Heart right ventricle (tissue), 16 donors: ENCODE results near the gene PHF24. TPM values are rescaled to one million over a fixed set of nuclear protein-coding genes. Genes with fewer than 3 reads are reported as not detected.
A peak's percentile ranks its signal among the peaks of the same experiment; 100 is the strongest.

ENCODE experiments used
- ATAC-seq, 8 donors: fragments of 200-7000 bp; cut with Tn5 transposase; one replicate each; pipeline ENCODE4 v1.9.1; 2020; ENCODE audit warnings: mild to moderate bottlenecking in 8 of 8, moderate library complexity in 8 of 8, moderate number of reproducible peaks in 1 of 8
- DNase-seq, 2 donors: peaks; one replicate each; pipeline ENCODE4 v3.0.0-alpha.2; 2020
- H3K27ac ChIP-seq, 10 donors: fragments of 200-600 bp; sonication (generic) in 2 of 10; one replicate each; pipeline versions ENCODE4 v1.5.0 to v1.8.0; 2020 to 2022; ENCODE audit warnings: mild to moderate bottlenecking in 3 of 10
- H3K27me3 ChIP-seq, 7 donors: fragments of 200-600 bp; one replicate each; pipeline ENCODE4 v1.8.0; 2021 to 2022; ENCODE audit warnings: mild to moderate bottlenecking in 2 of 7
- H3K36me3 ChIP-seq, 9 donors: fragments of 200-600 bp; sonication (generic) in 1 of 9; one replicate each; pipeline versions ENCODE4 v1.5.0 to v1.8.0; 2020 to 2022; ENCODE audit warnings: mild to moderate bottlenecking in 2 of 9
- H3K4me1 ChIP-seq, 9 donors: fragments of 200-600 bp; sonication (generic) in 1 of 9; one replicate each; pipeline versions ENCODE4 v1.5.0 to v1.8.0; 2020 to 2022; ENCODE audit warnings: mild to moderate bottlenecking in 4 of 9
- H3K4me3 ChIP-seq, 10 donors: fragments of 200-600 bp; sonication (generic) in 2 of 10; one replicate each; pipeline versions ENCODE4 v1.5.0 to v1.8.0; 2020 to 2022; ENCODE audit warnings: mild to moderate bottlenecking in 7 of 10, moderate library complexity in 2 of 10
- H3K9me3 ChIP-seq, 11 donors: fragments of 200-600 bp in 10 of 11; sonication (generic) in 2 of 11; one replicate each; pipeline versions ENCODE4 v1.5.0 to v1.8.0; 2013 to 2022; ENCODE audit warnings: mild to moderate bottlenecking in 2 of 11, control low read depth in 1 of 11, moderate library complexity in 1 of 11
- WGBS, 2 donors: extraction: QIAGEN DNeasy Blood & Tissue Kit; methylation state at CpG; one replicate each; pipeline ENCODE4 v1.1.7; 2013; ENCODE audit warnings: inconsistent platforms in 1 of 2; 5-methylcytosine and 5-hydroxymethylcytosine counted together
- intact Hi-C, 10 donors: fragments of 100-400 bp; cut with DNase I; formaldehyde crosslinking; loops; one replicate each; pipeline versions ENCODE4 v1.11.1 to v1.14.2; 2022
- polyA plus RNA-seq, 2 donors: library from polyadenylated mRNA; stranded (reverse); fragments of 200-250 nt; gene quantifications; one replicate each; pipeline ENCODE4 v1.2.3, GENCODE V29; 2013
- total RNA-seq, 10 donors: library from RNA; stranded (reverse); fragmentation: NEBNext Ultra II Directional in 3 of 10; extraction: Animal tissue kit (Norgen Biotek cat#: 25700) in 3 of 10; gene quantifications; one replicate each; pipeline versions ENCODE4 v1.2.1 to v1.2.4, GENCODE V29; 2021 to 2023
- TF ChIP-seq, protein P1 (sequence below), 9 donors: fragments of 200-600 bp; sonication (generic) in 2 of 9; IDR thresholded peaks; one replicate each; pipeline versions ENCODE4 v1.5.0 to v1.8.0; 2021 to 2022; ENCODE audit warnings: antibody characterized with exemption in 9 of 9, mild to moderate bottlenecking in 5 of 9, moderate library complexity in 1 of 9
- donor health status: Arrhythmogenic right ventricular cardiomyopathy.
- donor health status: ischemic (EF 13 %, LVEDD 7.1; RV severe dilation, severe dysfunction).
- donor health status: healthy with polysubstance abuse.
- donor health status: DM: no; HTN: yes; CAD: no.
- donor health status: DM: no; HTN: no; CAD: no.
- donor health status: ischemic (EF 25% LVEDD 6.9; RV normal size, moderate dysfunction).
- donor health status: ischemic (EF 25% LVEDD 5.7; RV mildly dilated, moderate dysfunction).
- donor health status: healthy.
- donor health status: DM: yes; HTN: yes; CAD: no.
- donor health status: Ischemic cardiomyopathy.
- donor health status: ischemic (EF 35%, LVEDD 5.7; RV mildly dilated, moderate dysfunction).
- donor health status: nonischemic (EF 11% LVEDD 7.7; RV severe dilation, severe dysfunction).
- donor health status: DM: yes; HTN: yes; CAD: no.
- donor health status: PGD.
- donor health status: ischemic (EF 29% LVEDD 5.4; RV normal size, mild dysfunction).
- donor health status: nonischemic (EF 23%, LVEDD 6.1; RV moderate dilation, normal function).

PHF24 gene
- total and polyA plus RNA-seq, 12 donors, result 0.07 to 2.2 (median 0.30) TPM

GRCh38 chr9:34997379-34997781, 39.3 kb downstream of the PHF24 start:
- TF ChIP-seq, protein P1, sequence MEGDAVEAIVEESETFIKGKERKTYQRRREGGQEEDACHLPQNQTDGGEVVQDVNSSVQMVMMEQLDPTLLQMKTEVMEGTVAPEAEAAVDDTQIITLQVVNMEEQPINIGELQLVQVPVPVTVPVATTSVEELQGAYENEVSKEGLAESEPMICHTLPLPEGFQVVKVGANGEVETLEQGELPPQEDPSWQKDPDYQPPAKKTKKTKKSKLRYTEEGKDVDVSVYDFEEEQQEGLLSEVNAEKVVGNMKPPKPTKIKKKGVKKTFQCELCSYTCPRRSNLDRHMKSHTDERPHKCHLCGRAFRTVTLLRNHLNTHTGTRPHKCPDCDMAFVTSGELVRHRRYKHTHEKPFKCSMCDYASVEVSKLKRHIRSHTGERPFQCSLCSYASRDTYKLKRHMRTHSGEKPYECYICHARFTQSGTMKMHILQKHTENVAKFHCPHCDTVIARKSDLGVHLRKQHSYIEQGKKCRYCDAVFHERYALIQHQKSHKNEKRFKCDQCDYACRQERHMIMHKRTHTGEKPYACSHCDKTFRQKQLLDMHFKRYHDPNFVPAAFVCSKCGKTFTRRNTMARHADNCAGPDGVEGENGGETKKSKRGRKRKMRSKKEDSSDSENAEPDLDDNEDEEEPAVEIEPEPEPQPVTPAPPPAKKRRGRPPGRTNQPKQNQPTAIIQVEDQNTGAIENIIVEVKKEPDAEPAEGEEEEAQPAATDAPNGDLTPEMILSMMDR (IDR thresholded peaks at IDR 0.05), result no peak
- intact Hi-C loops, result loop anchor here in 3 of 10 donors (10.0 kb wide), 3 partner anchors 57 to 107 kb away; partner anchors contain the start of genes FANCG (in 1 of the 3), STOML2 (in 1 of the 3) and VCP (in 1 of the 3)
- no peaks in the 10 kb centered on the region for H3K9me3 ChIP-seq
- no peak overlapping the region for H3K4me3 ChIP-seq
- H3K36me3 ChIP-seq, result peaks cover 0 to 54% (median 20%) of the 10 kb centered on the region in 9 donors
- no peak for DNase-seq
- ATAC-seq, result no peak
- H3K4me1 ChIP-seq, result peaks cover 21 to 60% (median 47%) of the 10 kb centered on the region in 9 donors
- peak overlapping the region in 6 of 10 donors; percentile 0 to 97 (median 28) for H3K27ac ChIP-seq
- no peaks in the 10 kb centered on the region for H3K27me3 ChIP-seq

DNA sequence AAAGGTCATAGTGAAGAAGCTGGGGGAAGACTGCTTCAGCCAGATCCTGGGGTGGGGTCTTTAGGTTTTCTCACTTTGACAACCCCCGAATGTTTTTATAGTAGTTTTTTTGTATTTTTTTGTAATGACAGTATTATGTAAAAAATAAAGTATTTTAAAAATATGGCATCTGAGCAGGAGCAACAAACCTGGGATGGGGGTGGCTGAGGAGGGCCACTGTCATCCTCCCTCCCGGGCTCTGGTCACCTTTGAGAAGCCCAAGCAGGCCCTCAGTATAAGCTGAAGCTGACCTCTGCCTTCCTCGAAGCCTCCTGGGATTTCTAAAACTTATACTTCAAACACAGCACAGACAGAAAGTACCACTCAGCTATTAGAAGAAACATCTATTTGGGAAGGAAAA, 40.2 kb downstream of the PHF24 start:
- TF ChIP-seq, protein P1 (IDR thresholded peaks at IDR 0.05), result no peak
- ATAC-seq (no peak), DNase-seq (no peak)
- Histone ChIP-seq H3K27me3 (no peaks in the 10 kb centered on the region), H3K9me3 (no peaks in the 10 kb centered on the region), H3K4me1 (peaks cover 13 to 52% (median 38%) of the 10 kb centered on the region in 9 donors), H3K36me3 (peaks cover 0 to 54% (median 20%) of the 10 kb centered on the region in 9 donors), H3K4me3 (no peak overlapping the region), H3K27ac (peak overlapping the region in 5 of 10 donors; percentile 0 to 56 (median 18))
- 85 to 86% methylated on average over 3 of the region's 3 CpGs for WGBS, 2 donors
- intact Hi-C loops, result loop anchor here in 3 of 10 donors (10.0 kb wide), 3 partner anchors 57 to 107 kb away; partner anchors contain the start of genes FANCG (in 1 of the 3), STOML2 (in 1 of the 3) and VCP (in 1 of the 3)

DNA sequence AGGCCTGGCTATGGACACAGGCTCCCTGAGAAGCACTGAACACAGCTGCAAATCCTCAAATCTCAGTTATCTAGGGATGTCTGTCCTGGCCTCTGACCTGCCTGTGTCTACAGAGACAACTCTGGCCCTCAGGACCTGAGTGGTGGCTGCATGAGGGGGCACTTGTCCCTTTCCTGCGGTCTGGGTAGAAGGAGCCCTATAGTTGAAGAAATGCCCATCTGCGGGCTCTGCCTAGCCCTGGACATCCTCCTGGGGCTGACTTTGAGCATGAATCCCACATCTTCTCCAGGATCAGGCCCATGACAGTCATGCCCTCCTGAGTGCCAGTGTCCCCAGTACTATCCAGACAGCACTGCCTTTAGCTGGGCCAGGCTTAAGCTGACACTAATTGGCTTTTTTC, 41.5 kb downstream of the PHF24 start:
- H3K27ac ChIP-seq, result no peak overlapping the region
- no peak overlapping the region for H3K4me3 ChIP-seq
- ATAC-seq (no peak), DNase-seq (no peak)
- peaks cover 0 to 54% (median 20%) of the 10 kb centered on the region in 9 donors for H3K36me3 ChIP-seq
- TF ChIP-seq, protein P1 (IDR thresholded peaks at IDR 0.05), result no peak
- H3K27me3 ChIP-seq, result no peaks in the 10 kb centered on the region
- WGBS, 2 donors, result 93 to 99% methylated on average over 2 of the region's 2 CpGs
- peaks cover 4 to 39% (median 25%) of the 10 kb centered on the region in 9 donors for H3K4me1 ChIP-seq
- no peaks in the 10 kb centered on the region for H3K9me3 ChIP-seq
- intact Hi-C loops, result loop anchor here in 3 of 10 donors (10.0 kb wide), 3 partner anchors 55 to 105 kb away; partner anchors contain the start of genes FANCG (in 1 of the 3), STOML2 (in 1 of the 3) and VCP (in 1 of the 3)

- no peak for ATAC-seq
Measured at GRCh38 chr9:35000535-35001284, 42.6 kb downstream of the PHF24 start.

More at GRCh38 chr9:35000535-35001284, 42.6 kb downstream of the PHF24 start:
- H3K4me3 ChIP-seq, result no peak overlapping the region
- peaks cover 0 to 52% (median 20%) of the 10 kb centered on the region in 9 donors for H3K36me3 ChIP-seq
- intact Hi-C loops, result loop anchor here in 1 of 10 donors (5.0 kb wide), 1 partner anchor 467 kb away; no protein-coding TSS in a partner anchor
- H3K4me1 ChIP-seq, result peaks cover 0 to 27% (median 14%) of the 10 kb centered on the region in 9 donors
- H3K9me3 ChIP-seq, result no peaks in the 10 kb centered on the region
- no peak for DNase-seq
- TF ChIP-seq, protein P1 (IDR thresholded peaks at IDR 0.05), result no peak
- no peak overlapping the region for H3K27ac ChIP-seq
- no peaks in the 10 kb centered on the region for H3K27me3 ChIP-seq
- 89% methylated on average over 6 of the region's 6 CpGs for WGBS, 2 donors
